Endodermal cell (in vitro differentiated cells): ENCODE results near the gene AOC2. TPM values are rescaled to one million over a fixed set of nuclear protein-coding genes. Genes with fewer than 3 reads are reported as not detected.

ENCODE experiments used
- DNase-seq: peaks from one replicate; pipeline ENCODE4 v3.0.0-alpha.2; 2017
- H3K27ac ChIP-seq: 2 replicates; pipeline ENCODE4 v1.5.1; 2013; ENCODE audit warnings: mild to moderate bottlenecking, low read depth, low read length, moderate library complexity
- H3K27me3 ChIP-seq: 2 replicates; pipeline ENCODE4 v1.6.1; 2013; ENCODE audit warnings: mild to moderate bottlenecking, low read length, moderate library complexity; ENCODE audit not compliant: insufficient read depth, control insufficient read depth, poor library complexity, severe bottlenecking
- H3K36me3 ChIP-seq: 2 replicates; pipeline ENCODE4 v1.7.0; 2013; ENCODE audit warnings: mild to moderate bottlenecking, low read length, moderate library complexity; ENCODE audit not compliant: control insufficient read depth, insufficient read depth
- H3K4me1 ChIP-seq: one replicate; pipeline ENCODE4 v1.7.0; 2013; ENCODE audit warnings: low read length; ENCODE audit not compliant: control insufficient read depth, insufficient read depth
- H3K4me3 ChIP-seq: 2 replicates; pipeline ENCODE4 v1.5.1; 2013; ENCODE audit warnings: mild to moderate bottlenecking, low read length, moderate library complexity
- H3K9ac ChIP-seq: 2 replicates; pipeline ENCODE4 v1.6.1; 2013; ENCODE audit warnings: mild to moderate bottlenecking, low read length, moderate library complexity; ENCODE audit not compliant: poor library complexity, severe bottlenecking; ENCODE audit errors: extremely low read depth
- H3K9me3 ChIP-seq: 2 replicates; pipeline ENCODE4 v1.6.1; 2013; ENCODE audit warnings: mild to moderate bottlenecking, low read length, moderate library complexity; ENCODE audit not compliant: control insufficient read depth
- H3K27ac Mint-ChIP-seq: 2 replicates; pipeline ENCODE4 v1.8.0; 2020; ENCODE audit warnings: mixed read lengths
- H3K27me3 Mint-ChIP-seq: 2 replicates; pipeline ENCODE4 v1.8.0; 2021; ENCODE audit warnings: mild to moderate bottlenecking, mixed read lengths; ENCODE audit not compliant: insufficient read depth
- H3K36me3 Mint-ChIP-seq: 2 replicates; pipeline ENCODE4 v1.8.0; 2020; ENCODE audit warnings: low read depth, mixed read lengths
- H3K4me1 Mint-ChIP-seq: 2 replicates; pipeline ENCODE4 v1.8.0; 2020; ENCODE audit warnings: mixed read lengths
- H3K4me3 Mint-ChIP-seq: 2 replicates; pipeline ENCODE4 v1.8.0; 2020; ENCODE audit warnings: mild to moderate bottlenecking, moderate library complexity, mixed read lengths
- H3K9me3 Mint-ChIP-seq: 2 replicates; pipeline ENCODE4 v1.8.0; 2020; ENCODE audit warnings: mild to moderate bottlenecking, mixed read lengths
- WGBS, 2 experiments: methylation state at CpG; one replicate each; pipeline versions ENCODE4 v1.1.5 to v1.1.7; 2013; ENCODE audit warnings: missing lambda C conversion rate in 2 of 2, mixed read lengths in 1 of 2; ENCODE audit not compliant: insufficient coverage in 1 of 2, insufficient read length in 1 of 2; 5-methylcytosine and 5-hydroxymethylcytosine counted together
- total RNA-seq, 2 donors: library from RNA; stranded (reverse); fragmentation: NEBNext Ultra II Directional in 1 of 2; extraction: Animal tissue kit (Norgen Biotek cat#: 25700) in 1 of 2; gene quantifications; 2 replicates in 1 of 2; 3 replicates in 1 of 2; pipeline ENCODE4 v1.2.1, GENCODE V29; 2021
- TF ChIP-seq, protein P1 (sequence below): fragments of 200-600 bp; sonication (generic); conservative IDR thresholded peaks from 2 replicates; pipeline ENCODE4 v1.5.0; 2021; ENCODE audit warnings: antibody characterized with exemption, mild to moderate bottlenecking

Gene AOC2
- total RNA-seq, 2 donors from 2014 or later: 3.7 to 3.8 TPM

- no peak overlapping the region for H3K27ac ChIP-seq
- no peaks in the 10 kb centered on the region for H3K4me1 ChIP-seq
- peaks cover 7% of the 10 kb centered on the region for H3K27me3 ChIP-seq
- H3K36me3 ChIP-seq: no peaks in the 10 kb centered on the region
- H3K4me3 Mint-ChIP-seq: no peak overlapping the region
- TF ChIP-seq, protein P1, sequence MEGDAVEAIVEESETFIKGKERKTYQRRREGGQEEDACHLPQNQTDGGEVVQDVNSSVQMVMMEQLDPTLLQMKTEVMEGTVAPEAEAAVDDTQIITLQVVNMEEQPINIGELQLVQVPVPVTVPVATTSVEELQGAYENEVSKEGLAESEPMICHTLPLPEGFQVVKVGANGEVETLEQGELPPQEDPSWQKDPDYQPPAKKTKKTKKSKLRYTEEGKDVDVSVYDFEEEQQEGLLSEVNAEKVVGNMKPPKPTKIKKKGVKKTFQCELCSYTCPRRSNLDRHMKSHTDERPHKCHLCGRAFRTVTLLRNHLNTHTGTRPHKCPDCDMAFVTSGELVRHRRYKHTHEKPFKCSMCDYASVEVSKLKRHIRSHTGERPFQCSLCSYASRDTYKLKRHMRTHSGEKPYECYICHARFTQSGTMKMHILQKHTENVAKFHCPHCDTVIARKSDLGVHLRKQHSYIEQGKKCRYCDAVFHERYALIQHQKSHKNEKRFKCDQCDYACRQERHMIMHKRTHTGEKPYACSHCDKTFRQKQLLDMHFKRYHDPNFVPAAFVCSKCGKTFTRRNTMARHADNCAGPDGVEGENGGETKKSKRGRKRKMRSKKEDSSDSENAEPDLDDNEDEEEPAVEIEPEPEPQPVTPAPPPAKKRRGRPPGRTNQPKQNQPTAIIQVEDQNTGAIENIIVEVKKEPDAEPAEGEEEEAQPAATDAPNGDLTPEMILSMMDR: no peak
- WGBS, 2 experiments: 87 to 95% methylated on average over 10 of the region's 10 CpGs
- peaks cover 8% of the 10 kb centered on the region for H3K4me1 Mint-ChIP-seq
- no peak overlapping the region for H3K4me3 ChIP-seq
- H3K36me3 Mint-ChIP-seq: no peaks in the 10 kb centered on the region
- H3K9me3 Mint-ChIP-seq: no peaks in the 10 kb centered on the region
- no peak for DNase-seq
- H3K9me3 ChIP-seq: no peaks in the 10 kb centered on the region
- peaks cover 48% of the 10 kb centered on the region for H3K27me3 Mint-ChIP-seq
- no peak overlapping the region for H3K9ac ChIP-seq
- H3K27ac Mint-ChIP-seq: no peak overlapping the region
These were observed 32.7 kb downstream of the AOC2 start for GRCh38 chr17:42877037-42877436.

DNA sequence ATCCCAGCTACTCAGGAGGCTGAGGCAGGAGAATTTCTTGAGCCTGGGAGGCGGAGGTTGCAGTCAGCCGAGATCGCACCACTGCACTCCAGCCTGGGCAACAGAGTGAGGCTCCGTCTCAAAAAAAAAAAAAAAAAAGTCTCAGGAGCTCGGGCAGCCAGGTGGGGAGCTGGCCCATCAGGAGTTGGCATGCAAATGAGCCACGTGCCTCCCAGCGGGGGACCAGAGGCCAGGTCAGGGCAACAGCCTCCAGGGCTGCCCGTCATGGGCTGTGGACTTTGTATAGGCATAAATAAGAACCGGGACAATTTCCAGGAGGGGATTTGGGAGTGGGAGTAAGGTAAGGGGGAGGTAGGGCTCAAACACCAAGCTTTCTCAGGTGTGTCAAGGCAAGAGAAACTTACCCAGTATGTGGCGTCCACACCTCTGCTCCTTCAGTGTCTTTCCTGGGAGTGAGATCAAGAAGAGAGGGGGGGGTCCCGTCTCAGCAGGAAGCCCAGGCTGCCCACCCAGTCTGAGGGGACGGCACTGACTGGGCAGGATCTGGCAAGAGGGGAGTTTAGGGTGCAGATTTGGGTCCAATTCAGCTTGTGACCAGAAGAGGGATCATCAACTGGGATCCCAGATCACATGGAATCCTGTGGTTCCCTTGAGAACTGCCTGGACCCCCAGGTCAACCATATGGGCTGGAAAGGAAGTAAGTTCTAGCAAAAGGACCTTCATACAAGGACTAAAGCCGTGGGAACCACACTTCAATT is 33.9 kb downstream of the AOC2 start:
- no peaks in the 10 kb centered on the region for H3K9me3 ChIP-seq
- no peaks in the 10 kb centered on the region for H3K36me3 ChIP-seq
- H3K27ac ChIP-seq: no peak overlapping the region
- Mint-ChIP-seq H3K9me3 (no peaks in the 10 kb centered on the region), H3K4me1 (peaks cover 8% of the 10 kb centered on the region), H3K27ac (peak overlapping the region; percentile 77), H3K4me3 (peak overlapping the region; percentile 23), H3K36me3 (no peaks in the 10 kb centered on the region), H3K27me3 (peaks cover 48% of the 10 kb centered on the region)
- peaks cover 7% of the 10 kb centered on the region for H3K27me3 ChIP-seq
- peak; percentile 97 for DNase-seq
- no peak overlapping the region for H3K9ac ChIP-seq
- no peaks in the 10 kb centered on the region for H3K4me1 ChIP-seq
- no peak overlapping the region for H3K4me3 ChIP-seq
- TF ChIP-seq, protein P1: peak; percentile 58
- WGBS, 2 experiments: 35 to 38% methylated on average over 8 to 13 of the region's 13 CpGs

- H3K4me1 ChIP-seq: no peaks in the 10 kb centered on the region
- Mint-ChIP-seq H3K27ac (no peak overlapping the region), H3K27me3 (peaks cover 48% of the 10 kb centered on the region), H3K4me1 (peaks cover 8% of the 10 kb centered on the region), H3K36me3 (no peaks in the 10 kb centered on the region), H3K4me3 (no peak overlapping the region), H3K9me3 (no peaks in the 10 kb centered on the region)
- H3K27me3 ChIP-seq: peaks cover 7% of the 10 kb centered on the region
- 93 to 97% methylated on average over 4 to 8 of the region's 8 CpGs for WGBS, 2 experiments
- no peak overlapping the region for H3K9ac ChIP-seq
- no peak for DNase-seq
- H3K27ac ChIP-seq: no peak overlapping the region
- no peak overlapping the region for H3K4me3 ChIP-seq
- TF ChIP-seq, protein P1: no peak
- H3K9me3 ChIP-seq: no peaks in the 10 kb centered on the region
- H3K36me3 ChIP-seq: no peaks in the 10 kb centered on the region
These were observed 34.7 kb downstream of the AOC2 start for GRCh38 chr17:42878924-42879595.
